ENCODE data around the gene RHBDD3. TPM values are rescaled to one million over a fixed set of nuclear protein-coding genes. Genes with fewer than 3 reads are reported as not detected.
A peak's percentile ranks its signal among the peaks of the same experiment; 100 is the strongest.

Gene RHBDD3
- total and polyA plus RNA-seq, 9 of the 15 experiments (the other 6 are each of a cell fraction or from before 2014, with no cell fraction given), result 0.32 to 35.6 (median 14.0) TPM

- TF ChIP-seq CHAMP1 (IDR thresholded peaks at IDR 0.05), result no peak
- no peak for TF ChIP-seq THAP7 (CRISPR knock-in tag; IDR thresholded peaks at IDR 0.05)
- no peak for TF ChIP-seq ERF (CRISPR knock-in tag; IDR thresholded peaks at IDR 0.05)
- no peak for TF ChIP-seq ATF7 (IDR thresholded peaks at IDR 0.05)
- peak; percentile 59; the same call in 1 of the 2 replicates for TF ChIP-seq TCF7 (IDR thresholded peaks at IDR 0.05; ENCODE audit: borderline replicate concordance)
- no peak for TF ChIP-seq SRSF3 (IDR thresholded peaks at IDR 0.05; ENCODE audit: insufficient read depth, low read length)
- 0 out of 2 replicates have a peak, but pooled peaks have one; percentile 25 for TF ChIP-seq ZNF395 (CRISPR knock-in tag; IDR thresholded peaks at IDR 0.05)
- TF ChIP-seq COPS2 (conservative IDR thresholded peaks at IDR 0.05), result no peak
- TF ChIP-seq, protein P1, sequence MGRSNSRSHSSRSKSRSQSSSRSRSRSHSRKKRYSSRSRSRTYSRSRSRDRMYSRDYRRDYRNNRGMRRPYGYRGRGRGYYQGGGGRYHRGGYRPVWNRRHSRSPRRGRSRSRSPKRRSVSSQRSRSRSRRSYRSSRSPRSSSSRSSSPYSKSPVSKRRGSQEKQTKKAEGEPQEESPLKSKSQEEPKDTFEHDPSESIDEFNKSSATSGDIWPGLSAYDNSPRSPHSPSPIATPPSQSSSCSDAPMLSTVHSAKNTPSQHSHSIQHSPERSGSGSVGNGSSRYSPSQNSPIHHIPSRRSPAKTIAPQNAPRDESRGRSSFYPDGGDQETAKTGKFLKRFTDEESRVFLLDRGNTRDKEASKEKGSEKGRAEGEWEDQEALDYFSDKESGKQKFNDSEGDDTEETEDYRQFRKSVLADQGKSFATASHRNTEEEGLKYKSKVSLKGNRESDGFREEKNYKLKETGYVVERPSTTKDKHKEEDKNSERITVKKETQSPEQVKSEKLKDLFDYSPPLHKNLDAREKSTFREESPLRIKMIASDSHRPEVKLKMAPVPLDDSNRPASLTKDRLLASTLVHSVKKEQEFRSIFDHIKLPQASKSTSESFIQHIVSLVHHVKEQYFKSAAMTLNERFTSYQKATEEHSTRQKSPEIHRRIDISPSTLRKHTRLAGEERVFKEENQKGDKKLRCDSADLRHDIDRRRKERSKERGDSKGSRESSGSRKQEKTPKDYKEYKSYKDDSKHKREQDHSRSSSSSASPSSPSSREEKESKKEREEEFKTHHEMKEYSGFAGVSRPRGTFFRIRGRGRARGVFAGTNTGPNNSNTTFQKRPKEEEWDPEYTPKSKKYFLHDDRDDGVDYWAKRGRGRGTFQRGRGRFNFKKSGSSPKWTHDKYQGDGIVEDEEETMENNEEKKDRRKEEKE (IDR thresholded peaks at IDR 0.05; ENCODE audit: borderline replicate concordance in 1 of 2, control insufficient read depth in 1 of 2, low read depth in 2 of 2, low read length in 1 of 2), result no peak
- peak; percentile 59; the same call in 1 of the 2 replicates for TF ChIP-seq RNF2 (IDR thresholded peaks at IDR 0.05)
- TF ChIP-seq TCF3 (CRISPR knock-in tag; IDR thresholded peaks at IDR 0.05), result peak; percentile 76
- no peak for TF ChIP-seq FOXJ2 (tag; IDR thresholded peaks at IDR 0.05)
- TF ChIP-seq LARP7 (IDR thresholded peaks at IDR 0.05), result no peak
- no peak for TF ChIP-seq SP2 (IDR thresholded peaks at IDR 0.05; ENCODE audit: extremely low read depth, low read depth, low read length, poor library complexity, severe bottlenecking)
- TF ChIP-seq, protein P2, sequence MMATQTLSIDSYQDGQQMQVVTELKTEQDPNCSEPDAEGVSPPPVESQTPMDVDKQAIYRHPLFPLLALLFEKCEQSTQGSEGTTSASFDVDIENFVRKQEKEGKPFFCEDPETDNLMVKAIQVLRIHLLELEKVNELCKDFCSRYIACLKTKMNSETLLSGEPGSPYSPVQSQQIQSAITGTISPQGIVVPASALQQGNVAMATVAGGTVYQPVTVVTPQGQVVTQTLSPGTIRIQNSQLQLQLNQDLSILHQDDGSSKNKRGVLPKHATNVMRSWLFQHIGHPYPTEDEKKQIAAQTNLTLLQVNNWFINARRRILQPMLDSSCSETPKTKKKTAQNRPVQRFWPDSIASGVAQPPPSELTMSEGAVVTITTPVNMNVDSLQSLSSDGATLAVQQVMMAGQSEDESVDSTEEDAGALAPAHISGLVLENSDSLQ (IDR thresholded peaks at IDR 0.05), result peak; percentile 85
- TF ChIP-seq, protein P3, sequence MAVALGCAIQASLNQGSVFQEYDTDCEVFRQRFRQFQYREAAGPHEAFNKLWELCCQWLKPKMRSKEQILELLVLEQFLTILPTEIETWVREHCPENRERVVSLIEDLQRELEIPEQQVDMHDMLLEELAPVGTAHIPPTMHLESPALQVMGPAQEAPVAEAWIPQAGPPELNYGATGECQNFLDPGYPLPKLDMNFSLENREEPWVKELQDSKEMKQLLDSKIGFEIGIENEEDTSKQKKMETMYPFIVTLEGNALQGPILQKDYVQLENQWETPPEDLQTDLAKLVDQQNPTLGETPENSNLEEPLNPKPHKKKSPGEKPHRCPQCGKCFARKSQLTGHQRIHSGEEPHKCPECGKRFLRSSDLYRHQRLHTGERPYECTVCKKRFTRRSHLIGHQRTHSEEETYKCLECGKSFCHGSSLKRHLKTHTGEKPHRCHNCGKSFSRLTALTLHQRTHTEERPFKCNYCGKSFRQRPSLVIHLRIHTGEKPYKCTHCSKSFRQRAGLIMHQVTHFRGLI (CRISPR knock-in tag; IDR thresholded peaks at IDR 0.05), result no peak
- TF ChIP-seq HDAC1 (IDR thresholded peaks at IDR 0.05), result peak in 1 of 2 experiments; percentile 80; a peak in 2 of 4 replicates
Measured at GRCh38 chr22:29270475-29271271, 2.9 kb upstream of the RHBDD3 start (continued).

Measured in K562 (cell line).